GM21825 (cell line): ENCODE measurements around the gene BCL6.
"Not testable (repeated sequence)": the region's sequence is repeated elsewhere in the genome, so short reads cannot be mapped to it uniquely, and the experiment has no call there.

ENCODE experiments used
- ATAC-seq: cut with Tn5 transposase; IDR thresholded peaks from one replicate; pipeline ENCODE4 v1.9.1; 2021; ENCODE audit warnings: mild to moderate bottlenecking, moderate library complexity; ENCODE audit not compliant: unreplicated experiment

Gene BCL6

GRCh38 chr3:187681756-187682155 is 63.5 kb downstream of the BCL6 start:
- not testable (repeated sequence) for ATAC-seq

DNA sequence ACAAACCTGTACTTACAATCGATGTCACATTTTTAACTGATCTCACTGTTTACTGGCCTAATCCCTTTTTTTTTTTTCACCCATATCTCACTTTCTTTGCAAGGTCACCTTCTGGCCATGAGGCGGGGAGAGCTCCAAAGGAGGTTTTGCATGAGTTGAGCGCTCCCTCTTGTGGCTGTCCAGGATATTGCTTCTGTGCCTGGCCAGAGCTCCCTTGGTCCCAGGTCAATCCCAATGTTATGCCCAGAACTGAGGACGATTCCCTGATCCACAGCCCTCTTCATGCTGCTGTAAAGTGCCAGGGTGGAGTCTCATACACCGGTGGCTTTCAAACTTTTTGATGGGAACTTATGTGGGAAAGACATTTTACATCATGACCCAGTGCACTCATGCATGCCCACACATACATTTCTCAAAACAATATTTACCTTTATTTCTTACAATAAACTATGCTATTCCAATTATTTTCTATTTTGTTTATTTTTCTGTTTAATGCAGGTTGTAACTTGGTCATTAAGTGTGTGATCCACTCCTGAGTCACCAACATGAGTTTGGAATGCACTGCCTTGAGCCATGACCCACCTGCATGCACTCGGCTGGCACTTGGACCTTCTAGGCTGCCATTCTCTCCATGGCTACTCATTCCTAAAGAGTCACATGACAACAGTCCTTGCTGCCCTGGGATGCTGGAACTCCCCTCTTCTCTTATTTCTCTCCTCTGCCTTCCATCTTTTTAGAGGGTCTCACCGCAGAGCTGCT is 65.5 kb downstream of the BCL6 start:
- ATAC-seq = peak; percentile 67

GRCh38 chr3:187678726-187679268 is 66.5 kb downstream of the BCL6 start:
- ATAC-seq = no peak

- ATAC-seq = no peak
These were observed 67.7 kb downstream of the BCL6 start for GRCh38 chr3:187677604-187678003.

- ATAC-seq = no peak
These were observed 72.3 kb downstream of the BCL6 start for GRCh38 chr3:187673012-187673411.
